ENCODE measurements around the gene ITGA5. TPM values are rescaled to one million over a fixed set of nuclear protein-coding genes. Genes with fewer than 3 reads are reported as not detected.
A peak's percentile ranks its signal among the peaks of the same experiment; 100 is the strongest.

Gene ITGA5
- total and polyA plus RNA-seq, 7 donors: 13.7 to 244 (median 39.7) TPM

DNA sequence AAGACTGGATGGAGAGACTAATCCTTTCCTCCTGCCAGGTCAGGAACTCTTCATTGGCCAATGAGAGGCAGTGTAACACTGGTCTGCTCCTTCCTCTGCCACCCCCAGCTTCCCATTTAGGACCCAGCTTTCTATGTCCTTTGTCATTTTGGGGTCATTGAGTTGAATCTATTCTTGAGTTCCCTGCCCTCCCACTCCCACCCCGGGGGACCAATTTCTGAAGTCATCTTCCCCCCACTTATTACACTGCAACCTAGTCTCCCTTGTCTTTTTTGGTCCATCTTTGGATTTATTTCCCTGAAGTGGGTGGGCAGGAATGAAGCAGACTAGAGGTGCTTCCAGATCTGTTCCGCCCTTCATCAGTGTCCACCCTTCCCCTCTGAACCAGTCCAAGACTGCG, 7.6 kb upstream of the ITGA5 start:
- Histone ChIP-seq H3K4me3 (no peak overlapping the region), H3K4me1 (peaks cover 6% of the 10 kb centered on the region), H3K27ac (no peak overlapping the region), H3K27me3 (ENCODE audit: insufficient read depth in 3 of 3, low read length in 2 of 3) (no peaks in the 10 kb centered on the region), H3K36me3 (ENCODE audit: insufficient read depth in 1 of 2, low read depth in 1 of 2) (no peaks in the 10 kb centered on the region), H3K9me3 (no peaks in the 10 kb centered on the region)
- no peak for DNase-seq
- no peak for ATAC-seq
- 71 to 81% (median 80%) methylated on average over 3 of the region's 3 CpGs for WGBS, 3 donors
- TF ChIP-seq CTCF (IDR thresholded peaks at IDR 0.05): no peak
- intact Hi-C loops (cut with DNase I): no loop called here

DNA sequence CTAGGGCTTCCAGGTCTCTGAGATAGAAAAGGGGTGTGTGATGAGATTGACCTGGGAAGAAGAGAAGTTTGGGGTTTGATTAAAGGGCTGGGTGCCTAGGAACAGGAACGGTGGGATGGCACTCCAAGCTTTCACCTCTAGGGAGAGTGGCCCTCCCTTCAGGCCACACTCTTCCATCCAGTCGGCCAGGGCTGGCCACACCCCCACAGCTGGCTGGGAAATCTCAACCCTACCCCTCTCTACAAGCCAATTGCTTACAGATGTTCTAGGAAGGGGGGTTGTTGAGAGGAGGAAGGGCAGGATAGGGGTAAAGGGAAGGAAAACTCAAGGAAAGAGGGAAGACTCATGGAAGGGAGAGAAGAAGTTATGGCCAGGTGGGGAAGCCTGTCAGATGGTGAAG, 6.6 kb upstream of the ITGA5 start:
- Histone ChIP-seq H3K4me1 (peaks cover 7% of the 10 kb centered on the region), H3K27me3 (ENCODE audit: insufficient read depth in 3 of 3, low read length in 2 of 3) (no peaks in the 10 kb centered on the region), H3K36me3 (ENCODE audit: insufficient read depth in 1 of 2, low read depth in 1 of 2) (no peaks in the 10 kb centered on the region), H3K4me3 (no peak overlapping the region), H3K27ac (no peak overlapping the region), H3K9me3 (no peaks in the 10 kb centered on the region)
- 30 to 39% (median 36%) methylated on average over 2 of the region's 2 CpGs for WGBS, 3 donors
- DNase-seq (peak in 1 of 2 donors; percentile 78), ATAC-seq (peak in 1 of 4 donors; percentile 27)
- no peak for TF ChIP-seq CTCF (IDR thresholded peaks at IDR 0.05)
- intact Hi-C loops (cut with DNase I): no loop called here

GRCh38 chr12:54424224-54424623, 5.2 kb upstream of the ITGA5 start:
- H3K27ac ChIP-seq: no peak overlapping the region
- no peaks in the 10 kb centered on the region for H3K36me3 ChIP-seq (ENCODE audit: insufficient read depth in 1 of 2, low read depth in 1 of 2)
- no peak for ATAC-seq
- no peak overlapping the region for H3K4me3 ChIP-seq
- H3K4me1 ChIP-seq: peaks cover 10% of the 10 kb centered on the region
- DNase-seq: no peak
- intact Hi-C loops (cut with DNase I): no loop called here
- H3K9me3 ChIP-seq: no peaks in the 10 kb centered on the region
- TF ChIP-seq CTCF (IDR thresholded peaks at IDR 0.05): no peak
- 66 to 80% (median 70%) methylated on average over 3 of the region's 3 CpGs for WGBS, 3 donors
- H3K27me3 ChIP-seq (ENCODE audit: insufficient read depth in 3 of 3, low read length in 2 of 3): peaks cover 0 to 2% (median 0%) of the 10 kb centered on the region in 3 donors

- no peak overlapping the region for H3K27ac ChIP-seq
These were observed 4.7 kb upstream of the ITGA5 start for GRCh38 chr12:54423816-54424150.

More at GRCh38 chr12:54423816-54424150, 4.7 kb upstream of the ITGA5 start:
- no peaks in the 10 kb centered on the region for H3K36me3 ChIP-seq (ENCODE audit: insufficient read depth in 1 of 2, low read depth in 1 of 2)
- intact Hi-C loops (cut with DNase I): no loop called here
- 78 to 82% (median 81%) methylated on average over 5 of the region's 5 CpGs for whole genome bisulfite sequencing, 3 donors
- no peak for ATAC-seq
- no peaks in the 10 kb centered on the region for H3K9me3 ChIP-seq
- no peak overlapping the region for H3K4me3 ChIP-seq
- no peak for DNase-seq
- peaks cover 0 to 2% (median 0%) of the 10 kb centered on the region in 3 donors for H3K27me3 ChIP-seq (ENCODE audit: insufficient read depth in 3 of 3, low read length in 2 of 3)
- TF ChIP-seq CTCF (IDR thresholded peaks at IDR 0.05): no peak
- H3K4me1 ChIP-seq: peaks cover 7% of the 10 kb centered on the region
